Ishikawa (cell line): ENCODE data around the gene MTRR.

Experiments used
- CEBPB ChIP-seq: IDR thresholded peaks from 2 replicates; pipeline ENCODE4 v1.6.1; 2012
- CREB1 ChIP-seq: IDR thresholded peaks from 2 replicates; pipeline ENCODE4 v1.6.1; 2012; ENCODE audit warnings: low read depth
- EGR1 ChIP-seq: IDR thresholded peaks from 2 replicates; pipeline ENCODE4 v1.6.1; 2012
- EP300 ChIP-seq: IDR thresholded peaks from 2 replicates; pipeline ENCODE4 v1.6.1; 2012; ENCODE audit warnings: borderline replicate concordance
- FOXM1 ChIP-seq: IDR thresholded peaks from 2 replicates; pipeline ENCODE4 v1.6.1; 2012; ENCODE audit warnings: low read depth, borderline replicate concordance
- NFIC ChIP-seq: IDR thresholded peaks from 2 replicates; pipeline ENCODE4 v1.6.1; 2012
- RAD21 ChIP-seq: IDR thresholded peaks from 2 replicates; pipeline ENCODE4 v1.6.1; 2012; ENCODE audit warnings: low read depth
- REST ChIP-seq: IDR thresholded peaks from 2 replicates; pipeline ENCODE4 v1.6.1; 2012; ENCODE audit warnings: low read depth, mild to moderate bottlenecking
- TAF1 ChIP-seq: IDR thresholded peaks from 2 replicates; pipeline ENCODE4 v1.6.1; 2012; ENCODE audit warnings: low read depth, mild to moderate bottlenecking
- TCF12 ChIP-seq: IDR thresholded peaks from 2 replicates; pipeline ENCODE4 v1.6.1; 2012; ENCODE audit warnings: low read depth
- TEAD4 ChIP-seq: IDR thresholded peaks from 2 replicates; pipeline ENCODE4 v1.6.1; 2012
- YY1 ChIP-seq: IDR thresholded peaks from 2 replicates; pipeline ENCODE4 v1.6.1; 2012; ENCODE audit warnings: low read depth
- ZBTB7A ChIP-seq: IDR thresholded peaks from 2 replicates; pipeline ENCODE4 v1.6.1; 2012; ENCODE audit warnings: low read depth
- TF ChIP-seq, protein P1 (sequence below): IDR thresholded peaks from 2 replicates; pipeline ENCODE4 v1.6.1; 2012
- TF ChIP-seq, protein P2 (sequence below): IDR thresholded peaks from 2 replicates; pipeline ENCODE4 v1.6.1; 2012

The MTRR gene

GRCh38 chr5:7907612-7908011 is 38.7 kb downstream of the MTRR start:
- no peak for TF ChIP-seq TEAD4

DNA sequence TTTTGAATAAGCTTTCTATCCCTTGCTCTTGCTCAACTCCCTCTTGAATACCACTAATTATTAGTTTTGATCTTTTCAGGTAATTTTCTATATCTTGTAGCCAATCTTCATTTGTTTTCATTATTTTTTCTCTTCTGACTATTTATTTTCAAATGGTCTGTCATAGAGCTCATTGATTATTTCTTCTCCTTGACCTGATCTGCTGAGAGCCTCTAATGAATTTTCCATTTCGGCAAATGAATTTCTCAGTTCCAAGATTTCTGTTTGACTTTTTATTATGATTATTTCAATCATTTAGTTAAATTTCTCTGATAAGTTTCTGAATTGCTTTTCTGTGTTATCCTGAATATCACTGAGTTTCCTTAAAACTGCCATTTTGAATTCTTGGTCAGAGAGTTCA is 39.4 kb downstream of the MTRR start:
- TF ChIP-seq, protein P1, sequence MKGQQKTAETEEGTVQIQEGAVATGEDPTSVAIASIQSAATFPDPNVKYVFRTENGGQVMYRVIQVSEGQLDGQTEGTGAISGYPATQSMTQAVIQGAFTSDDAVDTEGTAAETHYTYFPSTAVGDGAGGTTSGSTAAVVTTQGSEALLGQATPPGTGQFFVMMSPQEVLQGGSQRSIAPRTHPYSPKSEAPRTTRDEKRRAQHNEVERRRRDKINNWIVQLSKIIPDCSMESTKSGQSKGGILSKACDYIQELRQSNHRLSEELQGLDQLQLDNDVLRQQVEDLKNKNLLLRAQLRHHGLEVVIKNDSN: no peak
- no peak for TF ChIP-seq TAF1
- TF ChIP-seq TEAD4: no peak
- TF ChIP-seq ZBTB7A: no peak
- no peak for TF ChIP-seq EGR1
- no peak for TF ChIP-seq TCF12
- no peak for TF ChIP-seq EP300

DNA sequence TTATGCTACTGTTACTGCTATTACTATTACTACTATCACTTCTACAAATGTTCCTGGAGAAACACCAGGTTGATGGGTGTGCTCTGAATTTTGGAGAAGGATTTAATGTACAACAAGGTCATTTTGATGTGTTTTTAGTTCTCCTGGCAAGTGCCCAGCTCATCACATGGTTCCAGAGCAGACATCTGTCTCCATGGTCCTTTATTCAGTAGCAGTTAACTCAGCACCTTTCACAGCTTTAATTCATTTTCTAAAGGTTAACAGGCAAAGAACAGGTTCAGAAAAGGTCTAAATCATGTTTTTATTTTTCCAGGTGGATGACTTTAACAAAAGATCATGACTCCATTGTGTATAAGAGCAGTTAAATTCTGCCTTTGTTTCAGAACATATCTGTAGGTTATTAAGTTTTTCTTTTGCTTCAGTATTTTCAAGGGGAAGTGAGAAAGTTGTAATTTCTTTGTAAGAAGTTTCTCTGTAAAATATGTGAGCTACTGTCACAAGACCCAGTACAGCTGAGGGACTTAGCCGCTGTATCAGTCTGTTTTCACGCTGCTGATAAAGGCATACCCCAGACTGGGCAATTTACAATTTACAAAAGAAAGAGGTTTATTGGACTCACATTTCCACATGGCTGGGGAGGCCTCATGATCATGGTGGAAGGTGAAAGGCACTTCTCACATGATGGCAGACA is 41.9 kb downstream of the MTRR start:
- TF ChIP-seq EGR1: no peak
- TF ChIP-seq, protein P2, sequence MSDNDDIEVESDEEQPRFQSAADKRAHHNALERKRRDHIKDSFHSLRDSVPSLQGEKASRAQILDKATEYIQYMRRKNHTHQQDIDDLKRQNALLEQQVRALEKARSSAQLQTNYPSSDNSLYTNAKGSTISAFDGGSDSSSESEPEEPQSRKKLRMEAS: no peak

- TF ChIP-seq, protein P1: no peak
- no peak for TF ChIP-seq CREB1
- no peak for TF ChIP-seq EP300
- TF ChIP-seq RAD21: no peak
- TF ChIP-seq YY1: no peak
- TF ChIP-seq TAF1: no peak
- no peak for TF ChIP-seq EGR1
- no peak for TF ChIP-seq NFIC
- no peak for TF ChIP-seq TCF12
- TF ChIP-seq FOXM1: no peak
- TF ChIP-seq, protein P2: no peak
- no peak for TF ChIP-seq TEAD4
- no peak for TF ChIP-seq ZBTB7A
- no peak for TF ChIP-seq REST
- TF ChIP-seq CEBPB: no peak
Observed at GRCh38 chr5:7916171-7916804, 47.3 kb downstream of the MTRR start.

GRCh38 chr5:7917130-7918123 is 48.5 kb downstream of the MTRR start:
- no peak for TF ChIP-seq REST
- no peak for TF ChIP-seq CREB1
- TF ChIP-seq FOXM1: no peak
- TF ChIP-seq TEAD4: no peak
- TF ChIP-seq TCF12: no peak
- no peak for TF ChIP-seq NFIC
- no peak for TF ChIP-seq YY1
- no peak for TF ChIP-seq ZBTB7A
- TF ChIP-seq, protein P1: no peak
- TF ChIP-seq EGR1: no peak
